ENCODE data around the gene RHBDD2. TPM values are rescaled to one million over a fixed set of nuclear protein-coding genes. Genes with fewer than 3 reads are reported as not detected.

RHBDD2 gene
- total RNA-seq, 1 donor from 2014 or later, result 33.6 TPM

Small RNA genes lying within 50 kb of the gene (microRNA-seq; reads per million reads assigned to microRNA genes)
- not detected for gene MIR4651

Other genes with a start within 250 kb of the RHBDD2 start
- 24.7 TPM for gene HIP1, start 140.1 kb upstream of the RHBDD2 start, total RNA-seq
- gene CCL26, start 106.8 kb upstream of the RHBDD2 start, total RNA-seq, result 0.83 TPM
- not detected for gene CCL24, start 65.2 kb upstream of the RHBDD2 start, total RNA-seq
- gene POR, start 36.1 kb downstream of the RHBDD2 start, total RNA-seq, result 39.7 TPM
- 138 TPM for gene TMEM120A, start 115.6 kb downstream of the RHBDD2 start, total RNA-seq
- 16.1 TPM for gene STYXL1, start 169.0 kb downstream of the RHBDD2 start, total RNA-seq
- 376 TPM for gene MDH2, start 169.1 kb downstream of the RHBDD2 start, total RNA-seq